Stimulated activated CD4-positive, alpha-beta T cell treated with anti-CD3 and anti-CD28 coated beads, Interleukin-12 subunit alpha, Interleukin-12 subunit beta, amount 100 ng/mL, for 4 hours (primary cell): ENCODE results near the gene LEUTX.
"Not testable (repeated sequence)": the region's sequence is repeated elsewhere in the genome, so short reads cannot be mapped to it uniquely, and the experiment has no call there.

Experiments used
- DNase-seq: peaks from one replicate; pipeline ENCODE4 v3.0.0-alpha.2; 2020

Gene LEUTX

GRCh38 chr19:39778763-39779162, at the start of gene LEUTX:
Gene LEUTX, plus strand, starts transcription at chr19:39778854. Its CDS starts 67 bp downstream, at chr19:39778921.
- DNase-seq = no peak

GRCh38 chr19:39729594-39729993, 49.1 kb upstream of the LEUTX start:
- no peak for DNase-seq

- DNase-seq = no peak
Measured at GRCh38 chr19:39731685-39732084, 47.0 kb upstream of the LEUTX start.

GRCh38 chr19:39733841-39734240, 44.8 kb upstream of the LEUTX start:
- DNase-seq = no peak

- no peak for DNase-seq
Measured at GRCh38 chr19:39735688-39736087, 43.0 kb upstream of the LEUTX start.

DNA sequence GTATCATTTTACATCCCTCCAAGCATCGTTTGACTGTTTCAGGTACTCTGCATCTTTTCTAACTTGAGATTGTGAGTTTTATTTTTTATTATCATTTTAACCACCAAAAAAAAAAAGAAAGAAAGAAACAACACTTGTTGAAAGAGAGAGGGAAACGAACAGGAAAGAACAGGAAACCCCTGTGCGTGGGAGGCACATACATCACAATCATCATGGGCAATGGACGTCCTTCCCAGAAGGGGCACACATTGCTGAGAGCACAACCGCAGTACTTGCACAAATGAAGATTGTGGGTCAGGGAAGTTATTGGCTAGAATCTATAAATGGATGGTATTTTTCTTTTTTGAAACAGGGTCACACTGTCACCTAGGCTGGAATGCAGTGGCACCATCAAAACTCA, 42.6 kb upstream of the LEUTX start:
- no peak for DNase-seq

GRCh38 chr19:39737351-39737750, 41.3 kb upstream of the LEUTX start:
- no peak for DNase-seq

DNA sequence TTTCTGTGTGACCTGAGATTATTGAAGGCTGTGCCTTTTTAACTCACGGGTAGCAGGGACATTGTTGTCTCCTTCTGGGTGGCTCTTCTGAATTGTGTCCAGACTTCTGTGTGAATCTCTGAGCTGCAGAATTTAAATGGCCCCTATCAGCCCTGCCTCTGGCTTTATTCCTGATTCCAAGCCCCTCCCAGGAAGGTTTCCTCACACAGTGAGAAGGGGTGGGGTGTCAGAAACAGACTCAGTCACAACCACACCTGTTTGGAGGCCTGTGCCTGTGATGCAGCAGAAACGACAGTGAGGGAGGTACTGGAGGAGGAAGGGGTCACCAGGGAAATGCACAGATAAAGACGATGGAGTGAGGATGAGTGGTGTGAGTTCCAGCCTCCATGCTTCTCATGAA, 40.8 kb upstream of the LEUTX start, which contains the start of gene CLC:
CLC (minus strand) TSS at position 139 of the 400 bp plus-strand sequence; CDS start at position 62, 77 bp downstream.
- DNase-seq = no peak

- DNase-seq = no peak
Measured at GRCh38 chr19:39738814-39739213, 39.8 kb upstream of the LEUTX start.

- no peak for DNase-seq
Measured at GRCh38 chr19:39740395-39740794, 38.3 kb upstream of the LEUTX start.

GRCh38 chr19:39745643-39746042, 33.0 kb upstream of the LEUTX start:
- no peak for DNase-seq

- no peak for DNase-seq
Measured at GRCh38 chr19:39746836-39747529, 31.7 kb upstream of the LEUTX start.

GRCh38 chr19:39749981-39750380, 28.7 kb upstream of the LEUTX start:
- no peak for DNase-seq

GRCh38 chr19:39752390-39752789, 26.3 kb upstream of the LEUTX start:
- DNase-seq = no peak

DNA sequence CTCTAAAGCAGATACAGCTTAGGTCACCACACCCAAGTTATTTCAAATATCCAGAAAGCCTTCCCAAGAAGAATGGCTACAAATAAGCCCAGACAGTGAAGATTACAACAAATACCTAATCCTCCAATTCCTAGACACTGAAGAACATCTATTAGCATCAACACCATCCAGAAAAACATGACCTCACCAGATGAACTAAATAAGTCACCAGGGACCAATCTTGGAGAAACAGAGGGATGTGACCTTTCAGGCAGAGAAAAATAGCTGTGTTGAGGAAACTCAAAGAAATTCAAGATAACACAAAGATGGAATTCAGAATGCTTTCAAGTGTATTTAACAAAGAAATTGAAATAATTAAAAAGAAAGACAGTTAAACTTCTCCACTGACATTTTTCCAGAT, 25.9 kb upstream of the LEUTX start:
- DNase-seq = no peak

- DNase-seq = no peak
Measured at GRCh38 chr19:39754544-39754943, 24.1 kb upstream of the LEUTX start.

GRCh38 chr19:39754971-39755370, 23.7 kb upstream of the LEUTX start:
- DNase-seq = no peak

- no peak for DNase-seq
Measured at GRCh38 chr19:39759457-39760184, 19.0 kb upstream of the LEUTX start.

DNA sequence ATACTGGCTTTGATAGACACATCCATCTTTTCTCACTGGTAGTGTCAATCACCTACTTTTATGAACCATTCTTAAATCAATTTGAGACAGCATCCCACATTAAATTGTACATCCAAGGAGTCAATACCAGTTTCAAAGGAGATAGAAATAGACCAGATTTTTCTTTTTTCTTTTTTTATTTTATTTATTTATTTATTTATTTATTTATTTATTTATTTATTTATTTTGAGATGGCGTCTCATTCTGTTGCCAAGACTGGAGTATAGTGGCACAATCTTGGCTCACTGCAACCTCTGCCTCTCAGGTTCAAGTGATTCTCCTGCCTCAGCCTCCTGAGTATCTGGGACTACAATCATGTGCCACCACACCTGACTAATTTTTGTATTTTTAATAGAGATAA, 16.8 kb upstream of the LEUTX start:
- DNase-seq = not testable (repeated sequence)

DNA sequence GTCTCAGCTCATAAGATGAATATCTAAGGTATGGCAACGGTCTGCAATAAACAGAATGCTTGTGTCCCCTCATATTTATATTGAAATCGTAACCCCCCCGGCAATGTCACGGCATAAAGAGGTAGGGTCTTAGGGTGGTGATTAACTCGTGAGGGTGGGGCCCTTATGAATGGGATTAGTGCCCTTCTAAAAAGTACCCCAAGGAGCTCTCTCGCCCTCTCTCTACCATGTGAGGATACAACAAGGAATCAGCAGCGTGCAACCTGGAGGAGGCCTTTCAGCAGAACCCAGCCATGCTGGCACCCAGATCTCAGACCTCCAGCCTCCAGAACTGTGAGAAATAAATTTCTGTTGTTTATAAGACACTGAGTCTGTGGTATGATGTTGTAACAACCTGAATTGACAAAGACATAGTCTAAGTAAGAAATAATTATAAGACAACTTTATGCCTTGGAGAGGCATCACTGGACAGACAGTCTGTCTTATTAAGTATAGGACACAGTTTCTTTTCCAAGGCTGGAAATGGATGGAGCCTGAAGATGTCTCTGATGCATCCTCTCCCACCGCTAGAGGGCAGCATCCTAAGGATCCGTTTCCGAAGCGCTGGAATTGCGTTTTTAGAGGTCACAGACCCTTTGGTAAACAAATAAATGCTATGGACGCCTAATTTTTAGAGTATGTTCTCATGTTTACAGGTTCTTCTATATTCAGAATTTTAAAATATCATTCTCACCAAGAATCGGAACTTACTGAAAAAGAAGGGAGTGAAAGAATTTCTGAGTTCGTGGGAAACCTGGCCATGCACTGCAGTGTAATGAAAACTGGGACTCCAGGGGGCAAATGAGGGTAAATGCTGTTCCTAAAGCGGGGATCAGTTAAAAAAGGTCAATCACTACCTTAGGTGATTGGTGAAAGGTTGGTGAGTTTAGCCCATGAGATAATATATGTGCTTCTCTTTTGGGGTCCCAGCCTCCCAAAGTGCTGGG, 13.3 kb upstream of the LEUTX start:
- peak; percentile 29 for DNase-seq

DNA sequence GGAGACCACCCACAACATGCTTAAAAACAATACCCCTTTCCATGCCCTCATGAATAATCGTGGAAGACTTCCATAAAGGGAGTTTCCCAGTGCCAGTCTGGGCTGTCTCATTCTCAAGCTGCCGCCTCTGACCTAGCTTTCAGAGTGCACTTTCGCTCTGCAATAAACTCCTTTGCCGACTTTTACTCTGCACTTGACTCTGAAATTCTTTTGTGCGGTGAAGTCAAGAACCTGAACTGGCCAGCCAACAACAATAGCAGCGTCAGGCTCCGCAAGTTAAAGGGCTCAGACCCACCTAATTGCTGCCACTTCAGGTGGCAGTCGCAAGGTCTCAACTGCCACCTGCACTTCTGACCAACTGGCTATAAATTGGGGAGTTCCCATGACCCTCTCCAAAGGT, 10.3 kb upstream of the LEUTX start:
- no peak for DNase-seq

GRCh38 chr19:39768786-39769185, 9.9 kb upstream of the LEUTX start:
- no peak for DNase-seq

DNA sequence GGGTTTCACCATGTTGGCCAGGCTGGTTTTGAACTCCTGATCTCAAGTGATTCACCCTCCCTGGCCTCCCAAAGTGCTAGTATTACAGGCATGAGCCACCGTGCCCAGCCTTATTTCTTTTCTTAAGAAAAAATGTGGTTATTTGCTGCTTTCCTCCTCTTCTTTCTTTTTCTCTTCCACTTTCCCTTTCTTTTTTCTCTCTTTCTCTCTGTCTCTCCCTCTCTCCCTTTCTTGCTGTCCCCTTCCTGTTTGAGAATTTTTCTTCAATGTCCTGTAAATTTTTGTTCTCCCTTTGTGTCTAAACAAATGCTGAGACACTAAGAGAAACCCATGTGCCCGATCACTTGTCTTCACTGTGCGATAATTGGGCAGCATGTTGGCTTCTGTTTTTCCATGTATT, 2.2 kb downstream of the LEUTX start:
- DNase-seq = no peak
